Thoracic aorta (tissue), 2 donors: ENCODE data around the gene EIPR1. TPM values are rescaled to one million over a fixed set of nuclear protein-coding genes. Genes with fewer than 3 reads are reported as not detected.
"Not testable (repeated sequence)": the region's sequence is repeated elsewhere in the genome, so short reads cannot be mapped to it uniquely, and the experiment has no call there.

ENCODE experiments used
- ATAC-seq: fragments of 150-250 bp; one replicate; pipeline ENCODE4 v1.8.0; 2017; ENCODE audit warnings: low read depth; ENCODE audit not compliant: insufficient number of reproducible peaks, low FRiP score
- DNase-seq: peaks from one replicate; pipeline ENCODE4 v3.0.0-alpha.2; 2020; ENCODE audit warnings: low spot score
- H3K27ac ChIP-seq, 2 donors: fragments of 200-600 bp; sonication (generic); 1 replicate in 1 of 2; 2 replicates in 1 of 2; pipeline ENCODE4 v1.5.1; 2016; ENCODE audit warnings: mild to moderate bottlenecking in 2 of 2, moderate library complexity in 2 of 2
- H3K27me3 ChIP-seq: fragments of 200-600 bp; sonication (generic); replicated peaks from 2 replicates; pipeline ENCODE4 v1.6.0; 2016; ENCODE audit warnings: mild to moderate bottlenecking; ENCODE audit not compliant: insufficient read depth
- H3K36me3 ChIP-seq: fragments of 200-600 bp; sonication (generic); one replicate; pipeline ENCODE4 v1.5.1; 2016
- H3K4me1 ChIP-seq, 2 donors: fragments of 200-600 bp; sonication (generic); 1 replicate in 1 of 2; 2 replicates in 1 of 2; pipeline versions ENCODE4 v1.5.1 to v1.6.0; 2016; ENCODE audit warnings: low read depth in 2 of 2, mild to moderate bottlenecking in 1 of 2; ENCODE audit not compliant: control insufficient read depth in 1 of 2
- H3K4me3 ChIP-seq: fragments of 200-600 bp; sonication (generic); 2 replicates; pipeline ENCODE4 v1.5.1; 2016; ENCODE audit warnings: mild to moderate bottlenecking
- H3K9me3 ChIP-seq: fragments of 200-600 bp; sonication (generic); 2 replicates; pipeline ENCODE4 v1.5.1; 2016
- total RNA-seq, 2 donors: library from RNA; depleted of rRNA; stranded (reverse); fragments of >200 nt; gene quantifications; one replicate each; pipeline versions ENCODE4 v1.1.0 to v1.2.3, GENCODE V29; 2016
- TF ChIP-seq, protein P1 (sequence below): fragments of 200-600 bp; sonication (generic); IDR thresholded peaks from one replicate; pipeline ENCODE4 v1.5.1; 2019; ENCODE audit warnings: antibody characterized with exemption

The EIPR1 gene
- total RNA-seq, 2 donors from 2014 or later, result 17.9 to 40.6 TPM

DNA sequence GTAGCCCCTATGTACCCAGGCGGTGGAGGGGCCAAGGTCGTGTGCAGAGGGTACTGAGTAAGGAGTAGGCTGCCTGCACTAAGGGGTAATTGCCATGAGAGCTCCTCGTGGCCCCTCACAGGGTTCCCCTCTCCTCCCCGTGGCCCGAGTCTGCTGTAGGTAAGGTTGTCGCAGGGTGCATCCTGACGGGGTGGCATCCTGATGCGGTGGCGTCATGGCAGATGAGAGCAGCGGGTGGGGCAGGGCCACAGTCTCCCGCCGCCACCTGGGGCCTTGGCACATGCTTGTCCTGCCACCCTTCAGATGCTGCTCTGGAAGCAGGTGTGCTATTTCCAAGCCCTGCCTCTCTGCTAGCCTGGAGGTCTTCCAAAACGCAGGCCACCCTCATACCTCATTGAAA is 89.7 kb downstream of the EIPR1 start:
- DNase-seq, result no peak
- Histone ChIP-seq H3K9me3 (no peaks in the 10 kb centered on the region), H3K4me1 (no peaks in the 10 kb centered on the region), H3K27ac (no peak overlapping the region), H3K27me3 (no peaks in the 10 kb centered on the region), H3K4me3 (no peak overlapping the region), H3K36me3 (no peaks in the 10 kb centered on the region)
- TF ChIP-seq, protein P1, sequence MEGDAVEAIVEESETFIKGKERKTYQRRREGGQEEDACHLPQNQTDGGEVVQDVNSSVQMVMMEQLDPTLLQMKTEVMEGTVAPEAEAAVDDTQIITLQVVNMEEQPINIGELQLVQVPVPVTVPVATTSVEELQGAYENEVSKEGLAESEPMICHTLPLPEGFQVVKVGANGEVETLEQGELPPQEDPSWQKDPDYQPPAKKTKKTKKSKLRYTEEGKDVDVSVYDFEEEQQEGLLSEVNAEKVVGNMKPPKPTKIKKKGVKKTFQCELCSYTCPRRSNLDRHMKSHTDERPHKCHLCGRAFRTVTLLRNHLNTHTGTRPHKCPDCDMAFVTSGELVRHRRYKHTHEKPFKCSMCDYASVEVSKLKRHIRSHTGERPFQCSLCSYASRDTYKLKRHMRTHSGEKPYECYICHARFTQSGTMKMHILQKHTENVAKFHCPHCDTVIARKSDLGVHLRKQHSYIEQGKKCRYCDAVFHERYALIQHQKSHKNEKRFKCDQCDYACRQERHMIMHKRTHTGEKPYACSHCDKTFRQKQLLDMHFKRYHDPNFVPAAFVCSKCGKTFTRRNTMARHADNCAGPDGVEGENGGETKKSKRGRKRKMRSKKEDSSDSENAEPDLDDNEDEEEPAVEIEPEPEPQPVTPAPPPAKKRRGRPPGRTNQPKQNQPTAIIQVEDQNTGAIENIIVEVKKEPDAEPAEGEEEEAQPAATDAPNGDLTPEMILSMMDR, result no peak
- no peak for ATAC-seq

DNA sequence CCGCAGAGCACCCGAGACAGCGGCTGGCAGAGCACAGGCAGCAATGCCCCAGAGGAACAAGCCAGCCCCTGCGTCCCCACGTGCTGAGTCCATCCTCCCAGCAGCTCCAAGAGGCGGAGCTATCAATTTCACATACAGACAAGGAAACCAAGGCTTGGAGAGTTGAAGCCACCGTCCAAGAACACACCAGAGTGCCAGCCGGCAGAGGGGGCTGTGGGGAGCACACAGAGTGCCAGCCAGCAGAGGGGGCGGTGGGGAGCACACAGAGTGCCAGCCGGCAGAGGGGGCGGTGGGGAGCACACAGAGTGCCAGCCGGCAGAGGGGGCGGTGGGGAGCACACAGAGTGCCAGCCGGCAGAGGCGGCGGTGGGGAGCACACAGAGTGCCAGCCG is 91.0 kb downstream of the EIPR1 start:
- H3K4me3 ChIP-seq, H3K36me3 ChIP-seq, H3K27me3 ChIP-seq, ATAC-seq, DNase-seq, H3K9me3 ChIP-seq, H3K4me1 ChIP-seq, H3K27ac ChIP-seq: not testable (repeated sequence)

DNA sequence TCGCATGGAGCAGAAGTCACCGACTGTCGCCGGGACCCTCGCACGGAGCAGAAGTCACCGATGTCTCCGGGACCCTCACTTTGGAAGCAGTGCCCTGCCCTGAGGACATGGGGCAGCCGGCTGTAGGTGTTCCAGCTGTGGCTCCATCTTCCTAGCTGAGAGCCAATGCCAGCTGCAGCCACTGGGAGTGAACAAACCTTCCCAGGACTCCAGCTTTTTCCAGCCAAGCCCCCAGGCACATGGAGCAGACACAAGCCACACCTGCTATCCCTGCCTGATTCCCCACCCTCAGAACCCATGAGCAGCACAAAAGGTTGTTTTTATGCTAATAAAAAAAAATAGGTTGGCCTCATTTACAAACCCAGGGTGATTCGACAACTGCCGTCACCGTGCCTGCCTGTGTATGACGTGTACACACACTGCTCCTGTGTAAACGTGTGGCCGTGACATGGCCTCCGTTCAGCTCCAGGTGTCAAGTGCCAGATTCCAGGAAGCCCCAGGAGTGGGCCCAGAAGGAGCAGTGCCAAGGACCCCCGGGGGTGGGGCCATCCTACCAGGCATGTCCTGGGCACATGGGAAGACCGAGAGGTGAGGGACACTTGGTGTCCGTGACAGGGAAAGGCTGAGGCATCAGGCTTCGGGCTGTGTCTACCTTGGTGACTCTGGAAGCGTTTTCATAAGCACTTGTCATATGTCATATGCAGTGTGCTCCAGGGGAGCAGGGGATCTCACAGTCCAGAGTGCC is 91.5 kb downstream of the EIPR1 start:
- Histone ChIP-seq H3K4me1 (no peaks in the 10 kb centered on the region), H3K4me3 (no peak overlapping the region), H3K36me3 (no peaks in the 10 kb centered on the region), H3K9me3 (no peaks in the 10 kb centered on the region), H3K27me3 (no peaks in the 10 kb centered on the region), H3K27ac (no peak overlapping the region)
- TF ChIP-seq, protein P1, result no peak
- DNase-seq (no peak), ATAC-seq (no peak)

DNA sequence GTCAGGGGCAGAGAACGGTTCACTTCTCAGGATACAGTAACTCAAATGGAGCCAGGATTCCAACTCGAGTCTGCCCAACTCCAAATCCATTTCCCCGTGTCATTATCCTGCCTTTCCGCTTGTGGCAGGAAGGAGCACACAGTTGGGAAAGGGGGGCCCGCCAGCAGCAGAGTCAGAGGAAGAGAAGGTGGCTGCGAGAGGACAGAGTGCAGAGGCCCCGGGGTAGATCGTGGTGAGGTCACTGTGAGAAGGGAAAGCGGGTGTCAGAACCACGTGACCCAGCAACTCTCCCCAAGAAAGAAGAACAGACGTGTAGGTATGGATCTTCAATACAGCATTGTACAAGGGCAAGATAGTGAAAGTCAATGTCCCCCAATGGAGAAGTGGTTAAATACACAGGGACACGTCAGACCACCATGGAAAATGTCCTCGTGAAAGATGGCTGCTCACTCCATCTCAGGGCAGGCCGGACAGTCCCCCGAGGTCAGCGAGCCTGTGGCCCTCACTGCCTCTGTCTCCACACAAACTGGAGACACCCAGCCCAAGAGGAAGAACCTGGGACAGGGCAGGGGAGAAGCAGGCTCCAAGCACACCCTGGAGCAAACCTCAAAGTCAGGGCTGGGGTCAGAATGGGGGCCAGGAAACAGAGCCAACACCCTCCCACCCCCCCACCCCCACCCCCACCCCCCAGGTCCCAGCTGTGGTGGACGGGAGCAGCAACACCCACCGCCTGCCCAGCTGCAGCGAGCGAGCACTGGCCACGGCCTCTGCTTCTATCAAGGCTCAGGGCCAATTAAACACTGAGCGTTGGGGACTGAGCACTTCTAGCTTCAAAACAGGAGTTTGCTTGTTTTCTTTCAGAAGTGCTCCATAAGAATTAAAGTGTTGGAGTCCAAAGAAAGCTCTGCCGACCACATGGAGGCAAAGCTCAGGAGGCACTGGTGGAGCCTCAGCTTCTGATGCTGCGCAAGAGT is 92.7 kb downstream of the EIPR1 start:
- no peaks in the 10 kb centered on the region for H3K4me1 ChIP-seq
- DNase-seq (no peak), ATAC-seq (no peak)
- H3K36me3 ChIP-seq, result no peaks in the 10 kb centered on the region
- H3K27me3 ChIP-seq, result no peaks in the 10 kb centered on the region
- TF ChIP-seq, protein P1, result no peak
- H3K9me3 ChIP-seq, result no peaks in the 10 kb centered on the region
- H3K27ac ChIP-seq, result no peak overlapping the region
- H3K4me3 ChIP-seq, result no peak overlapping the region

DNA sequence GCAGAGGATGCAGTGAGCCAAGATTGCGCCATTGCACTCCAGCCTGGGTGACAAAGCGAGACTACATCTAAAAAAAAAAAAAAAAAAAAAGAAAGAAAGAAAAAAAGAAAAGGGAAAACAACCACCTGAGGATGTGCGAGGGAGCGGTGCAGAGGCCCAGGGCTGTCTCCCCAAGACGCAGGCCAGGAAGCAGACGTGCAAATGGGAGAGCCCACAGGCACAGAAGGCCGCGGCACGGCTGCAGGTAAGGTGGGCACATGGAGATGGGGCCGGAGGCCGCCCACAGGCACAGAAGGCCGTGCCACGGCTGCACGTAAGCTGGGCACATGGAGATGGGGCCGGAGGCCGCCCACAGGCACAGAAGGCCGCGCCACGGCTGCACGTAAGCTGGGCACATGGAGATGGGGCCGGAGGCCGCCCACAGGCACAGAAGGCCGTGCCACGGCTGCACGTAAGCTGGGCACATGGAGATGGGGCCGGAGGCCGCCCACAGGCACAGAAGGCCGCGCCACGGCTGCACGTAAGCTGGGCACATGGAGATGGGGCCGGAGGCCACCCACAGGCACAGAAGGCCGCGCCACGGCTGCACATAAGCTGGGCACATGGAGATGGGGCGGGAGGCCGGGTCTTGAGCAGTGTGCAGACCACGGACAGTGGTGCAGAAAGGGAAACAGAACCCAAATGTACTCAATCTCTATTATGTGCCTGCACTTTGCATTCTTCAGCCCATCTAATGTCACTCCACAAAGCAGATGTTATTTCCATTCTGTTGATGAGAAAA is 93.6 kb downstream of the EIPR1 start:
- not testable (repeated sequence) for H3K36me3 ChIP-seq, DNase-seq, H3K27ac ChIP-seq, H3K27me3 ChIP-seq, H3K4me1 ChIP-seq, H3K4me3 ChIP-seq, H3K9me3 ChIP-seq, ATAC-seq
